Measurements from ENCODE around the gene DOP1B. TPM values are rescaled to one million over a fixed set of nuclear protein-coding genes. Genes with fewer than 3 reads are reported as not detected.

The DOP1B gene
- total RNA-seq, 1 donor from 2014 or later = 31.2 TPM

GRCh38 chr21:36204980-36205379 is 48.4 kb downstream of the DOP1B start:
- no peak for DNase-seq (ENCODE audit: low spot score)

GRCh38 chr21:36205962-36206361 is 49.3 kb downstream of the DOP1B start:
- DNase-seq (ENCODE audit: low spot score) = no peak

Other genes with a start within 250 kb of the DOP1B start
- gene SETD4, start 96.3 kb upstream of the DOP1B start, total RNA-seq = 25.1 TPM
- 133 TPM for gene CBR1, start 86.8 kb upstream of the DOP1B start, total RNA-seq
- 4.8 TPM for gene CBR3, start 21.7 kb upstream of the DOP1B start, total RNA-seq
- 31.7 TPM for gene MORC3, start 163.4 kb downstream of the DOP1B start, total RNA-seq
- 2.2 TPM for gene CHAF1B, start 228.6 kb downstream of the DOP1B start, total RNA-seq